ENCODE measurements around the gene SAMD4A.

The SAMD4A gene

DNA sequence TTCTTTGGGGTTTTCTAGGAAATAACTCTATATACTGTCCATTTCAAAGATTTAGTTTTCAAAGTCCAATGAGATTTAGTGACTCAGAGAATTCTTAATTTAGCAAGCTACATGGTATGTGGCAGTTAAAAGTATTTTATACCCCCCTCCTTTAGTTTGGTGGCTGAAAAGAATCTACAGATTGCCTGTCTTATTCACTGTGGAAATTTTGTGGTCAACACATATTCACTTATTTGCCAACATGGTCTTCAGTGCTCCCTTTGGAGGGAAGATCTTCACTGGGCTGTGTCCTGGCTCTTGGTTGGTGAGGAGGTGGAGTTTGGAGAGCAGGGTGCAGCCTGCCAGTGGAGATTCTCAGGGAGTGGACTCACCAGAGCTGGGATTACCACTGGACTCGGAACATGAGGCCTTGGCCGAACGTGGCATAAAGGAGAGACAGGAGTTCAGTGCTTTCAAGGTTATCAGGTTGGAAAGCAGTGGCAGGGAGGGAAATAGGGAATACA lies 39.8 kb downstream of the SAMD4A start:
- no peak for DNase-seq (ENCODE audit: low spot score)
- TF ChIP-seq, protein P1, sequence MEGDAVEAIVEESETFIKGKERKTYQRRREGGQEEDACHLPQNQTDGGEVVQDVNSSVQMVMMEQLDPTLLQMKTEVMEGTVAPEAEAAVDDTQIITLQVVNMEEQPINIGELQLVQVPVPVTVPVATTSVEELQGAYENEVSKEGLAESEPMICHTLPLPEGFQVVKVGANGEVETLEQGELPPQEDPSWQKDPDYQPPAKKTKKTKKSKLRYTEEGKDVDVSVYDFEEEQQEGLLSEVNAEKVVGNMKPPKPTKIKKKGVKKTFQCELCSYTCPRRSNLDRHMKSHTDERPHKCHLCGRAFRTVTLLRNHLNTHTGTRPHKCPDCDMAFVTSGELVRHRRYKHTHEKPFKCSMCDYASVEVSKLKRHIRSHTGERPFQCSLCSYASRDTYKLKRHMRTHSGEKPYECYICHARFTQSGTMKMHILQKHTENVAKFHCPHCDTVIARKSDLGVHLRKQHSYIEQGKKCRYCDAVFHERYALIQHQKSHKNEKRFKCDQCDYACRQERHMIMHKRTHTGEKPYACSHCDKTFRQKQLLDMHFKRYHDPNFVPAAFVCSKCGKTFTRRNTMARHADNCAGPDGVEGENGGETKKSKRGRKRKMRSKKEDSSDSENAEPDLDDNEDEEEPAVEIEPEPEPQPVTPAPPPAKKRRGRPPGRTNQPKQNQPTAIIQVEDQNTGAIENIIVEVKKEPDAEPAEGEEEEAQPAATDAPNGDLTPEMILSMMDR (IDR thresholded peaks at IDR 0.05; ENCODE audit: extremely low read depth, missing control alignments): no peak

DNA sequence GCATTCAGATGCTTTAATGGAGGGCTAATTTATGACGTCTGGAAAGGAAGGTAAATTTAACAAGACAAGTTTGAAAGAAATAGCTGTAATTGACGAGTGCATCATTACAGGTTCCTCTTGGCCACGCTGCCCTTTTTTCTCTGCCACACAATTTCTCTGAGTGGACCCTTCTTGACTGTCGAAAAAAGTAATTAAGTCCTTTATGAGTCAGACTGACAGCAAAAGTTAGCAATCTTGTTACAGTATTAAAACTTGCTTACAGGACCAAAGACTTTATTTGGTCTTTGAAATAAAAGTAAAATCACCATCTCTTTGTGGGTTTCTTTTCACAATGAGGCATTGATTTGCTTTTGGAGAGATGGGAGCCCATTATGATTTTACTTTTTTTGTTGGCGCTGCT lies 42.6 kb downstream of the SAMD4A start:
- no peak for DNase-seq (ENCODE audit: low spot score)
- TF ChIP-seq, protein P1 (IDR thresholded peaks at IDR 0.05; ENCODE audit: extremely low read depth, missing control alignments): no peak

DNA sequence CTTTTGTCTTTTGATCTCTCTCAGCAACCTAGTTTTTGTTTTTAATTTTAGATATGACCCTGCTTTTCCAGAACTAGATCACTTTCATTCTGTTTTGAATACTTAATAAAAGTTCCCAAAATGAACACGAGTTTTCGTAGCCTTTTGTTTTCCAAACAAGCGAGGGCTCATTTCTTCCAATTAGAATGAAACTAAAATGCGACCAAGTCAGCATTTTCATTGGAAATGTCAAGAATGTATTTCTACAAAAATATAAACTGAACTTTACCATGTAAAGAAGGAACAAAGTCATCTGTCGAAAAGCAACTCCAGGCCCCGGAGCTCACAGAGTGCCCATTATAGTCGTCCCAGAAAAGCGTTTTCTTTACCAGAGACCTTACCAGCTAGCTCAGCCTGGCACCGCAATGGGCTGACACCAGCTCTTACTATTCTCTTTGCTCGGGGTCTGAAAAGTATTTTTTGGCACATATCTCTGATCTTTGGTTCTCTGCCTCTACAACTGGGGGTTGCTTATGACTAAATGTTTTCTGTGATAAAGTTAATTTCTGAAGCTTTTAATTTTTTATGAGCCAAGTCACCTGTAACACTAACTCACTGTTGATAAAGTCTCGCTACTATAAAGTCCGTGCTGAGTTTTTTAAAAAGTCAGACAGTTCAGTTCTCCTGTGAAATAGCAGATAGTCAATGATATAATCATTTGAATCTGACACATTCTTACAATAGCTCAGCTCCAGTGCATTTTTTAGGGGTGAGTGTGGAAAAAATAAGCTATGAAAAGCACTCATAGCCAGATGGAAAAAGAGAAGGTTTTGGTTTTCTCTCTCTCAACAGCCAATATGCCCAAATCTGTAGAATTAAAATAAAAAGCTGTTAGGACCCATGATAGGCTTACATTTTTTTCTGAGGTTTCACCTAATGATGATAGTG lies 43.4 kb downstream of the SAMD4A start:
- DNase-seq (ENCODE audit: low spot score): no peak
- TF ChIP-seq, protein P1 (IDR thresholded peaks at IDR 0.05; ENCODE audit: extremely low read depth, missing control alignments): no peak

DNA sequence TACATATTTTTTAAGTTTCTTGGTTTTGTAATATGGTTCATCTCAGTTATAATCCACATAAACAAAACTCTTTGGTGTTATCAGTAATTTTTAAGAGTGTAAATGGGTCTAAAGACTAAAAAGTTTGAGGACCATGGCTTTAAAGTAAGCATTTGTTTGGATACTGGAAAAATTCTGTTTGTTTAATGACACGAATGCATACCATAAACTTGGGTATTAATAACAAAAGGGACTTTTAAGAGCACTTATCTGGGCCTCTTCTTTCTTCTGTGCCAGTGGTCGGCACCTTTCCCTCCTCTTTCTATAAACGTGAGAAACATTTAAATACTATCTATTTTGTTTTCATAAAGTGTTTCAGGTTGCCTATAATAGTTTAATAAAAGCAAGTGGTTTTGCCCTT lies 47.4 kb downstream of the SAMD4A start:
- DNase-seq (ENCODE audit: low spot score): no peak
- TF ChIP-seq, protein P1 (IDR thresholded peaks at IDR 0.05; ENCODE audit: extremely low read depth, missing control alignments): no peak

DNA sequence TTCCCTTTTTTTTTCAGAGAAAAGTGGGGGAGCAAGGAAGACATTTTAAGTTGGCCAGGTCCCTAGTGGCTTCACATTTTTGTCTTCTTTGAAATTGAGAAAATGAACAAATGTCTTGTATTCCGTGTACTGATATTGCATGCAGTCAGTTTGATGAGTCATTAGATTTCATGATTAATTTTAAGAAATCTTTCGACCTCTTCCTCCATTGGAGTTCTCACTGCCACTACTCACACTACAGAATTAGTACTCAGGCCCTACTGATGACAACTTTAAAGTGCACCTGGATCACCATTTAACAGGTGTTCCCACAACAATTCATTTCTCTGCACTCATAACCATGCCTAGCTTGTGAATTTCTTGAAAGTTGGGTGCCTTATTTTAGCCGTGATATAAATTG lies 50.5 kb downstream of the SAMD4A start:
- no peak for DNase-seq (ENCODE audit: low spot score)
- TF ChIP-seq, protein P1 (IDR thresholded peaks at IDR 0.05; ENCODE audit: extremely low read depth, missing control alignments): no peak

DNA sequence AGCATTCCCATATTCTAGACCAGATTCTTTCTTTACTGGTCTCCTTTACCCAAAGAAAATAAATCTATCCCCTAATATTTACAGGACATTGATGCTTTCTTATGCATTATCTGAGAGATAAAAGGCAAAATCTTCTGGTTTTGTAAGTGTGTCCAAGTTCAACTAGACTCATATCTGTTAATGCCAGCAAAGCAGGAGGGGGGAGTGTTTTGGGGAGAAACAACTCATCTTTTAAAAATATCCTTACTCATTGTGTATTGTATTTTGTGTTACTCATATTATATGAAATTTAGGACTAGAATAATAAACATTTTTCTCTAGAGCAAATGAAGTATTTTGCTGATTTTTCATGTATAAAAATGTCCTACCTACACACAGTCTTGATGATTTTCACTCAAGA lies 54.8 kb downstream of the SAMD4A start:
- no peak for DNase-seq (ENCODE audit: low spot score)
- TF ChIP-seq, protein P1 (IDR thresholded peaks at IDR 0.05; ENCODE audit: extremely low read depth, missing control alignments): no peak

DNA sequence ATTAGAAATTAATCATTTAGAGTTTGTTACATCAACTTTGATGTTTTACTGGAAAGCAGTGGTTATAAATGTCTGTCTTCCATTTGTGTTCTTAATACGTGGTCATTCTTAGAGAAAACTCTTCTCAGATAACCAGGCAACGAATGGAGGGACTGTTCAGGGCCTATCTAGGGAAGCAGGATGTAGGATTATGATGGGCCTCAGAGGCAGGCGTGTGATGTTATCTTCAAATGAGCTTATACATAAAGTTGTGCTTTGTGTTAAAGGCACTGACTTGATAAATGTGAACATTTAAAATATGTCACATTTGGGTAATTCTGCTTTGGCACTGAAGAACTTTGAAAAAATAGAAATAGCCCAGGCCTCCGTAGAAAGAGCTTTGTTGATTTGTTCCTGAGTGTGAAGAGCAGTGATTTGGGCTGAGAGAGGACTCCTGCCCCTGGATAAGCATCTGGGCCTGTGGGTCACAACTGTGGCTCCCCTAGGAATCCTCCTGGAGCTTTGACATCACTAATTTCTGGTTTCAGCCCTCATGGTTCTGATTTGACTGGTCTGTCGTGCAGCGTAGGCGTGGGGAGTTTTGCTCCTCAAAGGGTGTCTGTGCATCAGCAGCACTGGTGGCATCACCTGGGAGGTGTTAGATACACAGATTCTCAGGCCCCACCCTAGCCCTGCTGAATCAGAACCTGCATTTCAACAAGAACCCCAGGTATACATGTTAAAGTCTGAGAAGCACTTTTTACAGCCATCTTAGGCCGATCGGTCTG lies 55.4 kb downstream of the SAMD4A start:
- TF ChIP-seq, protein P1 (IDR thresholded peaks at IDR 0.05; ENCODE audit: extremely low read depth, missing control alignments): no peak
- peak; percentile 76 for DNase-seq (ENCODE audit: low spot score)
